Lower leg skin (tissue), 3 donors: Measurements from ENCODE around the gene TCN1.
"Not testable (repeated sequence)": the region's sequence is repeated elsewhere in the genome, so short reads cannot be mapped to it uniquely, and the experiment has no call there.

ENCODE experiments used
- POLR2A ChIP-seq, 2 donors: fragments of 450-650 bp; IDR thresholded peaks; one replicate each; pipeline ENCODE4 v1.6.1; 2016 to 2017; ENCODE audit warnings: antibody characterized with exemption in 2 of 2, mild to moderate bottlenecking in 1 of 2, moderate library complexity in 1 of 2
- TF ChIP-seq, protein P1 (sequence below), 3 donors: fragments of 450-650 bp; IDR thresholded peaks; one replicate each; pipeline ENCODE4 v1.5.1; 2016; ENCODE audit warnings: antibody characterized with exemption in 3 of 3, mild to moderate bottlenecking in 3 of 3, moderate library complexity in 2 of 3

DNA sequence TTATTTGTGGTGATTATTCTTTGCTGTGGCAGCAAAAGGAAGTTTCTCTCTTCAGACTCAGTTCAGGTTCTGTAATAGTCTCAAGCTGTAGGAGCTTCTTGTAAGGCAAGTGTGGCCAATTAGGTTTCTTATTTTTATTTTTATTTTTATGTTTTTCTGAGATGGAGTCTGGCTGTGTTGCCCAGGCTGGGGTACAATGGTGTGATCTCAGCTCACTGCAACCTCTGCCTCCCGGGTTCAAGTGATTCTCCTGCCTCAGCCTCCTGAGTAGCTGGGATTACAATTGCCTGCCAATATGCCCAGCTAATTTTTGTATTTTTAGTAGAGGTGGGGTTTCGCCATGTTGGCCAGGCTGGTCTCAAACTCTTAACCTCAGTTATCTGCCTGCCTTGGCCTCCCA lies 16.7 kb downstream of the TCN1 start:
- not testable (repeated sequence) for TF ChIP-seq POLR2A (IDR thresholded peaks at IDR 0.05)
- TF ChIP-seq, protein P1, sequence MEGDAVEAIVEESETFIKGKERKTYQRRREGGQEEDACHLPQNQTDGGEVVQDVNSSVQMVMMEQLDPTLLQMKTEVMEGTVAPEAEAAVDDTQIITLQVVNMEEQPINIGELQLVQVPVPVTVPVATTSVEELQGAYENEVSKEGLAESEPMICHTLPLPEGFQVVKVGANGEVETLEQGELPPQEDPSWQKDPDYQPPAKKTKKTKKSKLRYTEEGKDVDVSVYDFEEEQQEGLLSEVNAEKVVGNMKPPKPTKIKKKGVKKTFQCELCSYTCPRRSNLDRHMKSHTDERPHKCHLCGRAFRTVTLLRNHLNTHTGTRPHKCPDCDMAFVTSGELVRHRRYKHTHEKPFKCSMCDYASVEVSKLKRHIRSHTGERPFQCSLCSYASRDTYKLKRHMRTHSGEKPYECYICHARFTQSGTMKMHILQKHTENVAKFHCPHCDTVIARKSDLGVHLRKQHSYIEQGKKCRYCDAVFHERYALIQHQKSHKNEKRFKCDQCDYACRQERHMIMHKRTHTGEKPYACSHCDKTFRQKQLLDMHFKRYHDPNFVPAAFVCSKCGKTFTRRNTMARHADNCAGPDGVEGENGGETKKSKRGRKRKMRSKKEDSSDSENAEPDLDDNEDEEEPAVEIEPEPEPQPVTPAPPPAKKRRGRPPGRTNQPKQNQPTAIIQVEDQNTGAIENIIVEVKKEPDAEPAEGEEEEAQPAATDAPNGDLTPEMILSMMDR (IDR thresholded peaks at IDR 0.05): not testable (repeated sequence)
